Left hindlimb (tissue), 1 donor: ENCODE results near the gene HDLBP.

Experiments
- DNase-seq: peaks from one replicate; pipeline ENCODE4 v3.0.0-alpha.2; 2018

Gene HDLBP

GRCh38 chr2:241228081-241228859 is 87.2 kb downstream of the HDLBP start:
- no peak for DNase-seq

GRCh38 chr2:241227594-241227993 is 87.9 kb downstream of the HDLBP start:
- no peak for DNase-seq

DNA sequence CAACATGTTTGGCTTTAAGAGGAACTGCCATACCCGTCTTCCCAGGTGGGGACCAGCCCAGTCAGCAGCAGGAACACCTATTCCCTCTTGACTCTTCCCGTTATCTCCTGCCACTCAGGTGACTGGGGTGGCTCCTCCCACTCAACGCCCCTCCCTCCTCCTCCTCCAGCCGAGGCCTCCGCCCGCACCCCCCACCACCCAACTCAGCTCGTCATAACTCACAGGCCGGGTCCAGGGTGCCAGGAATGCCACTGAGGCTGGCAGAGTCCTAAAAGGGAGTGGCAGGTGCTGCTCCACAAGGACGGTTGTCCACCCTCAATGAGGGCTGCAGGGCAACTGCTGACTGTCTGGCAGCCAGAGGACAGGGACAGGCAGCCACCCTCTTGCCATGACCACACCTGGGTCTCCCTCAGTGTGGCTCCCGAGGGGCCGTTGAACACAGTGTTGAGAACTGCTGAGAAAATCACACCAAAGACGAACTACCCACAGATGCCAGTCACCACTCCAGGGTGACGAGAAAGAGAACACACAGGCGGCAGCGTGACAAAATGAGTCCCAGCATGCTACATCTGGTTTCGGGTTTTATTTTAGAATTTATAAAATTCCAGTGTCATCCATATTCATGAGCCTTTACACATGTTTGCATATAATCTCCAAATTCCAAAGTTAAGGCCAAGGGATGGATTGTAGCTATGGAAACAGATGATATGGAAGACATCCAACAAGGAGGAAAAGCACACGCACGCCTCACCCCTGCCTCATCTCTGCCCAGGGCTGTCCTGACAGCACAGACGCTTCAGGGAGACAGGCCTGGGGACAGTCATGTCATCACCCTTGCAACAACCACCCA is 88.5 kb downstream of the HDLBP start:
- DNase-seq: no peak

- DNase-seq: no peak
Measured at GRCh38 chr2:241225983-241226382, 89.5 kb downstream of the HDLBP start.

GRCh38 chr2:241225545-241225944 is 89.9 kb downstream of the HDLBP start:
- DNase-seq: no peak

GRCh38 chr2:241224851-241225438 is 90.5 kb downstream of the HDLBP start:
- no peak for DNase-seq

- DNase-seq: peak; percentile 63
Measured at GRCh38 chr2:241224018-241224850, 91.2 kb downstream of the HDLBP start.

DNA sequence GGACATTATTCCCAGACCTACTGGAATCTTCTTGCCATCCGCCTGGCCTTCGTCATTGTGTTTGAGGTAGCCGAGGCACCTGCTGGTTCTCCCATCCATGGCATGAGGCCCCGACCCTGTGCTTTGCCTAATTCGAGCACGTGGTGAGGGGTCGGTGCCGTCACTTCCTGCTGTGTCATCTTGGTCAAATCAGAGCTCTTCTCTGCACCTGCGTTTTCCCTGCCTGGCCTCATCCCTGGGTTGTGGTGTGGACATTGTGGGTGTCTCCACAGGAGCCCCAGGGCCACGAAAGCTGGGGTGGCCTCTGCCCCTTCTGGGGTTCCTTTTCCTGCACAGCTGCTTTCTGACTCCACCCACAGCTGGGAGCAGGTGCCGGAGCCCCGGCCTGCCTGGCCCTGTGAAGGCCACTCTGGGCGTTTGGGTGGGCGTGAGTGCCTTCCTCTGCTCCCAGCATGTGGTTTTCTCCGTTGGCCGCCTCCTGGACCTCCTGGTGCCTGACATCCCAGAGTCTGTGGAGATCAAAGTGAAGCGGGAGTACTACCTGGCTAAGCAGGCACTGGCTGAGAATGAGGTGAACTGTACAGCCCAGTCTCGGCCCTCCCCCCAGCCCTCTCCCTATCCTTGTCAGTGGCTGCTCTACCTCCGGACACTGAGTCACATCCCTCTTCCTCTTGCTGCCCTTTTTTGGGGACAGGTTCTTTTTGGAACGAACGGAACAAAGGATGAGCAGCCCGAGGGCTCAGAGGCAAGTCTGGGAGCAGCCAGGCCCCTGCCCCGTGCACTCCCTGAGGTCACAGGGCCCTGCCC is 92.1 kb downstream of the HDLBP start:
- no peak for DNase-seq

- no peak for DNase-seq
Measured at GRCh38 chr2:241219856-241220356, 95.6 kb downstream of the HDLBP start.

DNA sequence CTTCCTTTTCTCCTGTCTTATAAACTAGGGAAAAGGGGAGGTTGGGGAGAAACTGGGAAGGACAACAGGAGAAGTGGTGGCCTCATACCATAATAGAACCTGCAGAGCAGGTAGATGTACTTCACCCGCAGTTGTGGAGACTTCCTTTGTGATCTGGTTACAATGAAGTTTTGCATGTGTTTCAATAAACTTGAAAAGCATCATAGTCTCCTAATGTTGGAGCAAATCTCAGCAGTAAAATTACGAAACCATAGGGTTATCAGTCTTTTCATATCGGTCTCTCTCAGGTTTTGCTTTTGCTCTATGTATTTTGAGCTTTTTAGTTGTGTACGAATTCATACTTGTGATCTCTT is 96.5 kb downstream of the HDLBP start:
- DNase-seq: no peak

GRCh38 chr2:241218131-241219029 is 97.1 kb downstream of the HDLBP start:
- DNase-seq: peak; percentile 60

DNA sequence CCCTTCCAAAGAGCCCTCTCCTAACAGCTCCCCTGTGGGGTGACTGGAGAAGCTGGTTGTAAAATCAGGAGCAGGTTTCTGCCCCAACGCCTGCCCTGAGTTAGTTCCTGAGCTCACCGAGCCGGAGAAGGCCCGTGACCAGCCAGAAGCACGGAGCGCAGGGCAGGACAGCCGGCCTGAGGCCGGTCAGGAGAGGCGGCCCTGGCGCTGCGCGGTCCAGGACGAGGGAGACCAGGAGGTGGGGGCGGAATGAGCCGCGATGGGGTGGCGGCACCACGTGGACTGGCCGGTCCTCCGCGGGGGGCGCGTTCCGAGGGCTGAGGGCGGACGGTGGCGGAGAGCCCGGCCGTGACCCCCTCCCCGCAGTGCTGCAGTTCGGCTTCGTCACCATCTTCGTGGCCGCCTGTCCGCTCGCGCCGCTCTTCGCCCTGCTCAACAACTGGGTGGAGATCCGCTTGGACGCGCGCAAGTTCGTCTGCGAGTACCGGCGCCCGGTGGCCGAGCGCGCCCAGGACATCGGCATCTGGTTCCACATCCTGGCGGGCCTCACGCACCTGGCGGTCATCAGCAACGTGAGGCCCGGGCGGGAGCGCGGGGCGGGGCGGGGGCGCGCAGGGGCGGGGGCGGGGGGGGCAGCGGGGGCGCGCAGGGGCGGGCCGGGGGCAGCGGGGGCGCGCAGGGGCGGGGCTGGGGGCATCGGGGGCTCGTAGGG is 98.0 kb downstream of the HDLBP start:
- DNase-seq: peak; percentile 82

DNA sequence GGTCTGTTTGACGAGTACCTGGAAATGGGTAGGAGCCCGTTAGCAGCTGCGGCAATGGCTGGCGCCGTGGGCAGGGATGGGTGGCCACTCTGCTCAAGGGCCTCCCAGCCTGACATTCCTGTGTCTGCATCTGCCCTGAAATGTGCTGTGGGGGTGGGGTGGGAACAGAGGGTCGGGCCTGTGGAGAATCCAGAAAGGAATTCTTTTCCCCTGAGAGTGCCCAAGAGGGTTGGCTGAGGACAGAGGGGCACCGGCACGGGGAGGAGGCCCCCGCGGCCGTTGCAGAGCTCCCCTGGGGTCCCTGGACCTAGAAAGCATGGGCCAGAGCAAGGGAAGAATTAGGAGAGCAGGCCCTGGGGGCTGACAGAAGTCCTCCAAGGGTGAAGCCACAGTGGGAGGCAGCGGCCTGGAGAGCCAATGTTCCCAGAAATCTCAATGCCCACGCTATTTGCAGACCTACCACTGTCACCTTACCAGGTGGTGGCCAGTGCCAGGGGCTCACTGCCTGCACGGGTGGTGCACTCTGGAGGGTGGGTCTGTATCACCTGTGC is 99.2 kb downstream of the HDLBP start:
- DNase-seq: no peak

DNA sequence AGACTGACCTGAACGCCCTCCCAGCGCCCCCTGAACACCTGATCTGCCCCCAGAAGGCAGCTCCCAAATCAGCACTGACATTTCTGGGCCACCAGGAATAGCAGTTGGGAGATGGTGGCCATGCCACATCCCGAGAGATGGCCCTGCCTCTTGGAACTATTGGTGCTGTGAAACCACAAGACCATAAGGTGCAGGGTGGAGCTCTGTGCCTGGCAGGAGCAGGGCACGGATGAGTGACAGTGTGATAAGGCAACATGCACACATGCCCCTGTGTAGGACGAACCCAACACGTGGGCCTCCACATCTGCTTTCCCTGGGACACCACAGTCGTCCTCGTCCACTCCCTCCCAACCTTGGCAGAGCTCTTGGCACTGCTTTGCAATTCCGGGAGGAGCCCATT is 100.1 kb downstream of the HDLBP start:
- no peak for DNase-seq

- DNase-seq: no peak
Measured at GRCh38 chr2:241214766-241215165, 100.7 kb downstream of the HDLBP start.

DNA sequence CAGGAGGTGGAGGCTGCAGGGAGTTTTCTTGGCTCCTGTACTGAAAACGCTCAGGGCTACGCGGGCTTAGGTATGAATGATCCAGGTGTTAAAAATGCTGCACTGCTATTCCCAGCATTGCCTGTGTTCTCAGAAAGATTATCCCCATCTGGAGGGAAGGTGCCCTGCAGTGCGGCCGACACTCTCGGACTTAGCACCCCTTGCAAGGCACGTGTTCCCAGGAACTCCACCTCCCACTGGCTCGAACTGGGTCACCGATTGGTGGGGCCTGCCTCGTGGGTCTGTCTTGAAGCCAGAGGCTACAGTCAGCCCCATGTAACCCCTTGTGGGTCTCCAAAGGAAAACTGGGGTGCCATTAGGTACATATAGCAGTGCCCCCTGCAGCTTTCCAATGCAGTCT is 101.3 kb downstream of the HDLBP start:
- no peak for DNase-seq

DNA sequence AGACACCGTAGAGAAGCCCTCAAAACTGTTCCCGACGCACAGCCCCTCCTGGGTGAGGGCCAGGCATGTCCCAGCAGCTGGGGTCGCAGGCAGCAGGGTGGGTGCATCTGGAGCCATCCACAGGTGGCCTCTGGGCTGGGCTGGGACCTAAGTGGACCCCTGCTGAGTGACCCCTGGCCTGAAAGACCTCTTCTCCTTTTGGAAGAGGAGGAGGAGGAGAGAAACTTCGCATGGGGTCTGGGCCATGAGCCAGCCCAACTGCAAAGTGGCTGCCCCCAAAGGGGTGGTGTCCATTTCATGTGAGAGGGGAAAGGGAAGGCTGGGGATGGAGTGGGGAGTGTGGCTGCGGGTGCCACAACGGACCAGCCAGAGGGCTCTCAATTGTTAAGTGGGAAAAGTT is 101.9 kb downstream of the HDLBP start:
- no peak for DNase-seq

- no peak for DNase-seq
Measured at GRCh38 chr2:241213041-241213440, 102.4 kb downstream of the HDLBP start.

- DNase-seq: no peak
Measured at GRCh38 chr2:241211276-241211675, 104.2 kb downstream of the HDLBP start.

DNA sequence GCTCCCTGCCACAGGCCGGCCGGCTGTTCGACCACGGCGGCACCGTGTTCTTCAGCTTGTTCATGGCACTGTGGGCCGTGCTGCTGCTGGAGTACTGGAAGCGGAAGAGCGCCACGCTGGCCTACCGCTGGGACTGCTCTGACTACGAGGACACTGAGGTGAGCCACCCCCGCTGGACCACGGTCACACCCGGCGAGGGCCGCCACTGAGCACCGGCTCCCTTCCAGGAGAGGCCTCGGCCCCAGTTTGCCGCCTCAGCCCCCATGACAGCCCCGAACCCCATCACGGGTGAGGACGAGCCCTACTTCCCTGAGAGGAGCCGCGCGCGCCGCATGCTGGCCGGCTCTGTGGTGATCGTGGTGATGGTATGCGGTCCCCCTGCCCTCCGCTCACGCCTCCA is 106.2 kb downstream of the HDLBP start:
- no peak for DNase-seq
